SH-SY5Y (cell line): Measurements from ENCODE around the gene NUAK2.

Source experiments
- GATA2 ChIP-seq: IDR thresholded peaks from 2 replicates; pipeline ENCODE4 v1.6.1; 2011; ENCODE audit warnings: mild to moderate bottlenecking, low read depth, low read length
- GATA3 ChIP-seq: IDR thresholded peaks from 2 replicates; pipeline ENCODE4 v1.6.1; 2011; ENCODE audit warnings: low read depth, mild to moderate bottlenecking, low read length, moderate library complexity

- TF ChIP-seq GATA2 = no peak
- no peak for TF ChIP-seq GATA3
Observed at GRCh38 chr1:205340676-205341075, 19.1 kb upstream of the NUAK2 start.
